ENCODE results near the gene PARD3.
"Not testable (repeated sequence)": the region's sequence is repeated elsewhere in the genome, so short reads cannot be mapped to it uniquely, and the experiment has no call there.

Gene PARD3

GRCh38 chr10:34677591-34677990 lies 137.5 kb downstream of the PARD3 start:
- DNase-seq, result no peak

GRCh38 chr10:34677132-34677531 lies 138.0 kb downstream of the PARD3 start:
- no peak for DNase-seq

GRCh38 chr10:34674176-34674575 lies 140.9 kb downstream of the PARD3 start:
- no peak for DNase-seq

- DNase-seq, result no peak
These were observed 145.0 kb downstream of the PARD3 start for GRCh38 chr10:34670081-34670480.

GRCh38 chr10:34669079-34669478 lies 146.0 kb downstream of the PARD3 start:
- no peak for DNase-seq

- DNase-seq, result no peak
These were observed 147.9 kb downstream of the PARD3 start for GRCh38 chr10:34667177-34667576.

GRCh38 chr10:34666008-34666704 lies 148.9 kb downstream of the PARD3 start:
- DNase-seq, result peak; percentile 57

- DNase-seq, result no peak
These were observed 150.4 kb downstream of the PARD3 start for GRCh38 chr10:34664706-34665105.

GRCh38 chr10:34661580-34661979 lies 153.5 kb downstream of the PARD3 start:
- no peak for DNase-seq

GRCh38 chr10:34658934-34659333 lies 156.2 kb downstream of the PARD3 start:
- no peak for DNase-seq

GRCh38 chr10:34656661-34657060 lies 158.4 kb downstream of the PARD3 start:
- DNase-seq, result no peak

- no peak for DNase-seq
These were observed 159.6 kb downstream of the PARD3 start for GRCh38 chr10:34655286-34656170.

GRCh38 chr10:34654211-34654610 lies 160.9 kb downstream of the PARD3 start:
- no peak for DNase-seq

- DNase-seq, result no peak
These were observed 161.6 kb downstream of the PARD3 start for GRCh38 chr10:34653530-34653929.

- no peak for DNase-seq
These were observed 163.5 kb downstream of the PARD3 start for GRCh38 chr10:34651416-34652195.

- no peak for DNase-seq
These were observed 164.9 kb downstream of the PARD3 start for GRCh38 chr10:34650156-34650555.

GRCh38 chr10:34649385-34649784 lies 165.7 kb downstream of the PARD3 start:
- DNase-seq, result no peak

GRCh38 chr10:34648919-34649318 lies 166.2 kb downstream of the PARD3 start:
- DNase-seq, result no peak

- no peak for DNase-seq
These were observed 166.9 kb downstream of the PARD3 start for GRCh38 chr10:34647875-34648865.

GRCh38 chr10:34647160-34647559 lies 167.9 kb downstream of the PARD3 start:
- DNase-seq, result no peak

GRCh38 chr10:34646331-34646730 lies 168.8 kb downstream of the PARD3 start:
- DNase-seq, result no peak

- not testable (repeated sequence) for DNase-seq
These were observed 170.3 kb downstream of the PARD3 start for GRCh38 chr10:34644815-34645214.

Data from femur (tissue), 1 donor.